ENCODE results near the gene RNF11.
"Not testable (repeated sequence)": the region's sequence is repeated elsewhere in the genome, so short reads cannot be mapped to it uniquely, and the experiment has no call there.

RNF11 gene

GRCh38 chr1:51231896-51232295, 4.2 kb upstream of the RNF11 start:
- Mint-ChIP-seq H3K4me3 (peak overlapping the region in 1 of 3 experiments; percentile 5), H3K9me3 (no peaks in the 10 kb centered on the region), H3K36me3 (ENCODE audit: low read depth) (no peaks in the 10 kb centered on the region), H3K27ac (no peak overlapping the region), H3K27me3 (ENCODE audit: low read depth) (peaks cover 3% of the 10 kb centered on the region), H3K4me1 (peaks cover 10% of the 10 kb centered on the region)
- TF ChIP-seq CTCF (IDR thresholded peaks at IDR 0.05; ENCODE audit: unreplicated experiment in 3 of 3): no peak

- peaks cover 14% of the 10 kb centered on the region for H3K4me1 Mint-ChIP-seq
- H3K27me3 Mint-ChIP-seq (ENCODE audit: low read depth); H3K27ac Mint-ChIP-seq; H3K36me3 Mint-ChIP-seq (ENCODE audit: low read depth); H3K4me3 Mint-ChIP-seq; H3K9me3 Mint-ChIP-seq: not testable (repeated sequence)
These were observed 1.8 kb upstream of the RNF11 start for GRCh38 chr1:51234236-51234635.

- Mint-ChIP-seq H3K4me1 (peaks cover 19% of the 10 kb centered on the region), H3K4me3 (peak overlapping the region; percentile 92 to 94 (median 93)), H3K36me3 (ENCODE audit: low read depth) (no peaks in the 10 kb centered on the region), H3K27me3 (ENCODE audit: low read depth) (no peaks in the 10 kb centered on the region), H3K27ac (peak overlapping the region; percentile 91 to 98 (median 96)), H3K9me3 (no peaks in the 10 kb centered on the region)
- no peak for TF ChIP-seq CTCF (IDR thresholded peaks at IDR 0.05; ENCODE audit: unreplicated experiment in 3 of 3)
These were observed 1.2 kb upstream of the RNF11 start for GRCh38 chr1:51234721-51235425.

GRCh38 chr1:51236531-51237350, 668 bp downstream of the RNF11 start:
- Mint-ChIP-seq H3K4me1 (peaks cover 36% of the 10 kb centered on the region), H3K36me3 (ENCODE audit: low read depth) (no peaks in the 10 kb centered on the region), H3K4me3 (no peak overlapping the region), H3K9me3 (no peaks in the 10 kb centered on the region), H3K27ac (no peak overlapping the region), H3K27me3 (ENCODE audit: low read depth) (no peaks in the 10 kb centered on the region)
- no peak for TF ChIP-seq CTCF (IDR thresholded peaks at IDR 0.05; ENCODE audit: unreplicated experiment in 3 of 3)

GRCh38 chr1:51237351-51238033, 1.4 kb downstream of the RNF11 start:
- Mint-ChIP-seq H3K36me3 (ENCODE audit: low read depth) (no peaks in the 10 kb centered on the region), H3K27me3 (ENCODE audit: low read depth) (no peaks in the 10 kb centered on the region)

More at GRCh38 chr1:51237351-51238033, 1.4 kb downstream of the RNF11 start:
- no peak for TF ChIP-seq CTCF (IDR thresholded peaks at IDR 0.05; ENCODE audit: unreplicated experiment in 3 of 3)
- no peak overlapping the region for H3K27ac Mint-ChIP-seq
- H3K4me3 Mint-ChIP-seq: no peak overlapping the region
- H3K4me1 Mint-ChIP-seq: peaks cover 36% of the 10 kb centered on the region
- no peaks in the 10 kb centered on the region for H3K9me3 Mint-ChIP-seq
